Peyer's patch (tissue), 4 donors: ENCODE data around the gene PLEKHA7.

Experiments
- POLR2A ChIP-seq, 2 donors: fragments of 450-650 bp; IDR thresholded peaks; one replicate each; pipeline ENCODE4 v1.5.1; 2017; ENCODE audit warnings: antibody characterized with exemption in 2 of 2, mild to moderate bottlenecking in 2 of 2, moderate library complexity in 2 of 2
- TF ChIP-seq, protein P1 (sequence below), 6 experiments: fragments of 450-650 bp in 4 of 6; fragments of 200-600 bp in 2 of 6; sonication (generic) in 1 of 6; IDR thresholded peaks; one replicate each; pipeline ENCODE4 v1.5.1; 2017 to 2019; ENCODE audit warnings: antibody characterized with exemption in 6 of 6, mild to moderate bottlenecking in 3 of 6, moderate library complexity in 1 of 6

DNA sequence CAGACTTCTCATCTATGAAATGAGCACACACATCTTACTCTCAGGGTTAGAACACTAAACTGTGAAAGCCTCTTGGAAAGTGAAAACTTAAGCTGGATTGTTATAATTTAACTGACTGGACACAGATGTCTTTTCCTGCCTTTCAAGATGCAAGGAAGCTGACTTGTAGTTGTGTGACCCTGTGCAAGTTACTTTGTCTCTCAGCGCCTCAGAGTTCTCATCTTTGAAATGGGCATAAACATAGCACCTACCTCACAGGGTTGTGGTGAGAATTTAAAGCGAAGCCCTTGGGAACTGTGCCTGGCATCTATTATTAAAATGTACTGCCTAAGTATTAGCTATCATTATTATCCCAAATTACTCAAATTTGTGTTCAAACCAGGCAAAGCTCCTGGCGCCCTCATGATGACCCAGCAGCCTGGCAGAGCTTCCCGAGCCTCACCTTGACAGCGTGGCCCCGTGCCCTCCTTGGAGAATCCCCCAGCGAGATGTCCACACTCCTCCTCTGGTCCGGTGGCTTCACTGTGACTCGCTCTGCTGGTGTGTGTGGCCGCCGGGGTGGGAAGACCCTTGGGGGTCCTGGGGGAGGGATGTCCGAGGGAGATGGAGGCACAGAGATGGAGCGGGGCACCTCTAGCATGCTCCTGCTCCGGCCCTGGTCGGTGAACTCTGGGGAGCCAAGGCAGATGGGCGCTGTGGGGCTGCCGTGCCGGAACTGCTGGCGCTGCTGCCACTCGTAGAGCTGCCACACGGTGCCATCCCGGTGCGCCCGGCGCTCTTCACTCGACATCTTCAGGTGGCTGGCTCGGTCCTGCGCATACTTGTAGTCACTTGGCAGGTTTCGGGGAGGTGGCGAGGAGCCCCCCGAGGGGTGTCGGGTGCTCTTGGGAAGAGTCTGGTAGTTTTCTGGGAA is 197.6 kb downstream of the PLEKHA7 start:
- TF ChIP-seq, protein P1, sequence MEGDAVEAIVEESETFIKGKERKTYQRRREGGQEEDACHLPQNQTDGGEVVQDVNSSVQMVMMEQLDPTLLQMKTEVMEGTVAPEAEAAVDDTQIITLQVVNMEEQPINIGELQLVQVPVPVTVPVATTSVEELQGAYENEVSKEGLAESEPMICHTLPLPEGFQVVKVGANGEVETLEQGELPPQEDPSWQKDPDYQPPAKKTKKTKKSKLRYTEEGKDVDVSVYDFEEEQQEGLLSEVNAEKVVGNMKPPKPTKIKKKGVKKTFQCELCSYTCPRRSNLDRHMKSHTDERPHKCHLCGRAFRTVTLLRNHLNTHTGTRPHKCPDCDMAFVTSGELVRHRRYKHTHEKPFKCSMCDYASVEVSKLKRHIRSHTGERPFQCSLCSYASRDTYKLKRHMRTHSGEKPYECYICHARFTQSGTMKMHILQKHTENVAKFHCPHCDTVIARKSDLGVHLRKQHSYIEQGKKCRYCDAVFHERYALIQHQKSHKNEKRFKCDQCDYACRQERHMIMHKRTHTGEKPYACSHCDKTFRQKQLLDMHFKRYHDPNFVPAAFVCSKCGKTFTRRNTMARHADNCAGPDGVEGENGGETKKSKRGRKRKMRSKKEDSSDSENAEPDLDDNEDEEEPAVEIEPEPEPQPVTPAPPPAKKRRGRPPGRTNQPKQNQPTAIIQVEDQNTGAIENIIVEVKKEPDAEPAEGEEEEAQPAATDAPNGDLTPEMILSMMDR (IDR thresholded peaks at IDR 0.05): no peak
- TF ChIP-seq POLR2A (IDR thresholded peaks at IDR 0.05): no peak
